CD4-positive, alpha-beta T cell treated with Interleukin-2 at 100 ng/mL for 4 hours (primary cell): Measurements from ENCODE around the gene FLNB.

Source experiments
- DNase-seq: peaks from one replicate; pipeline ENCODE4 v3.0.0-alpha.2; 2020; ENCODE audit warnings: low spot score

Gene FLNB

DNA sequence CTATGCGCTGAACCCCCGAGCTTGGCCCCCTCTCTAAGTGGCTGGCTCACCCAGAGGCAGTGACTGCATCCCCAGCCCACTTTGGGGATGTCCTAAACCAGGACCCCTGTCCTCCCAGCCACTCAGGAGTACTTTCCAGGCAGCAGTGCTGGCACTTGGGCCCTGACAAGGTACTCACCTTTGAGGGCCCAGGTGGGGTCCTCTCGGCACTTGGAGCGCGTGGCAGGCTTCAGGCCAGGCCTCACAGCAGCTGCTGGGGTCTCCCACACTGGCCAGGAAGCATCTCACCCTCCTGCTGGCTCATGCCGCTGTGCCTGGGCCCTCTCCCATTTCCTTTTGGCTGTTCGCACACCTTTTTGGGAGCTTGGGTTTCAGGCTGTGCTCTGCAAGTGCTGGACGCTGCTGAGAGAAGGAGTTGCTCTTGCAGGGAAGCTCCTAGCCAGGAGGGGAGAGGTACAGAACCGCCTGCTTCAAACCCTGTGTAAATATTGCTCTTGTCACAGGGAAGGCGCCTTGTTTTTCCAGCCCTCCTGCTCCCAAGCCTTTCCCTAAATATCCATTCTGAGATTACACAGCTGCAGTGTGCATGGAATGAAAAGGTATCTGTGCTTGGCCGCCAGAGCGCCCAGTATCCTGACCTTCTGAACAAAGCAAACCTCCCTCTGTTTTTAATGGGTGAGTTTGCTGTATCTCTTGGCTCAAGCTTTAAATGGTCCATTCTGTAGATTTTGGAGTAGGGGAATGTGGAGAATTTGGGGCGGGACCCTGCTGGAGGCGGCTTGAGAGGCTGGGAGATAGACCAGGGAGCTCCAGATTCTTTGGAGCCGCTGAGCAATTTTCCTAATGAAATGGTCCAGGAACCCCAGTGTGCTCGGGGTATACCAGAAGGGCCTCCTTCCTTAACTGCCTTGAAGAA lies 156.9 kb downstream of the FLNB start:
- no peak for DNase-seq

DNA sequence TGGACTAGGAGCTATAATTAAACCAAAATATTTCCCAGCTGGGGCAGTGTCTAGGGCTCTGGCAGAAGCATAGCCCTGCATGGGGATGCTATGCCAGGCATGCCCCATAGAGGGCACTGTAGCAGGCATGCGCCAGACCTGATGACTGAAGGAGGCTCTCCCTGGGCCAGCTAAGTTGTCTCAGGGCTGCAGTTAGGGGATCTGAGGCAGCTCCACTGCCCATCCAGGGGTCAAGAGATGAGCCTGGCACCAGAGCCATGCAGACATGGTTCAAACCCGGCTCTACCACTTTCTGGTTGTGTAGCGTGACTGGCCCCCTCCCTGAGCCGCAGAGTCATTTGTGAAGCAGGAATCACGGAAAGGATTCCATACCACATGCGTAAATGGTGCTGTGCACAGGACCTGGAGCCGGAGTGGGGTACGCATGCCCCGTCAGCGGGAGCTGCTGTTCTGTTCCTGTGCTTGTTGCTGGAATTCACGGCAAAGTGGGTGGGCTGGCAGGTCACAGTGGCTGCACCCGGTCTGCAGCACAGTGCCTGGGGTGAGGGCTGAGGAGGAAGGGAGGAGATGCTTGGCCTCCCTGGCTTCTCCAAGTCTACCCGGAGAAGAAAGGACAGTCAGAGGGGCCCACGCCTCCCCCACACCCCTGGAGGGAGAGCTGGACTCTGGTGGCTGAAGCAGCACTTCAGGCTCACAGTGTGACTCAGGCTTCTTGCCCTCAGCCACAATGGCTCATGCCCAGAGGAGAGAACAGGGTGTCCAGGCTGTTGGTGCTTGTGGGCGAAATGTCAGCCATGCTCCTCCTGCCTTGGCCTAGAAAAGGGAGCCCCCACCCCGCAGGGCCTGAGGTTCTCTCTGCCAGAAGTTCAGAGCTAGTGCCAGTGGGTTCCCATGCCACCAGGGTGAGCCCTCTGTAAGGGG lies 159.5 kb downstream of the FLNB start:
- peak; percentile 55 for DNase-seq

- no peak for DNase-seq
Observed at GRCh38 chr3:58168498-58168897, 160.3 kb downstream of the FLNB start.

GRCh38 chr3:58169371-58169770 lies 161.1 kb downstream of the FLNB start:
- no peak for DNase-seq

- no peak for DNase-seq
Observed at GRCh38 chr3:58170376-58170775, 162.2 kb downstream of the FLNB start.

- no peak for DNase-seq
Observed at GRCh38 chr3:58171126-58171525, 162.9 kb downstream of the FLNB start.

GRCh38 chr3:58173029-58173668 lies 164.9 kb downstream of the FLNB start:
- no peak for DNase-seq

DNA sequence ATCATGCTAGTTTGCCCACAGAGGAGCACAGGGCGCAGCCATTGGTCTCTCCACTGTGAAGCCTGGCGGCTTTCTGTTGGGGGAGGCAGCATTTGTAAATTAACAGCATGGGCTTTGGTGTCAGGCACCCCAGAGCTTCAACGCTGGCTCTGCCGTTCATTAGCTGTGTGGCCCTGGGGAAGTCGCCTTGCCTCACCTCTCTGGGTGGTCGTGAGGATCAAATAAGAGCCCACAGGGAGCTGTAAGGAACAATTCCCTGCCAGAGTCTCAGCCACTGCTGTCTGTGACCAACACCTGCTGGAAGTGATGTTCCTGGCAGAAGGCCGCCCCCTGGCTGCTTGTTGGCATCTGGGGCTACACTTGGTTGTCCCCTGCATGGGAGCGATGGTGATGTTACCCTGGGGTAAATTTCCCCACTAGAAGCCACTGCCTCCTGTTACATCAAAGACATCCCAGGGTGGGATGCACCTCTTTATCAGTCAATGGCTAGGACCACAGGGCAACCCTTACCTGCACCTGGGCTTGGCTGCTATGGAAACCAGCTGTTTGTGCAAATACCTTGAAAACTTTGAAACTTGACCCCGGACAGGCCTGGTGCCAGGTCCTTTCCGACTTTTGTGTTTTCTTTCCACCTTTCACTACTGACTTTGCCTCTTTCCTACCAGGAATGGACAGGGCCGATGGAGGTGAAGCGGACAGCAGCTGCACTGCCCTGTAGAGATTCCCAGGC lies 165.6 kb downstream of the FLNB start:
- peak; percentile 11 for DNase-seq

DNA sequence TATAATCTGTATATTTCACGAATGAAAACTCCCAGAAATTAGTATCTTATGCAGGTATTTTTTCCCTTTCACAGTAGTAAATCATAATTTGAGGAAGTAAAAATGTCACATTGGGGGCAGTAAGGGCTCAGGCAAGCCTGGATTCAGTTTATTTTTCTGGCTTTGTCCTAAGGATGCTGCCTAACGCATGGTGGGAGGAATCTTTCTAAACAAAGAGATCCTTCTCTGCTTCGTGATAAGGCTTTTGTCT lies 166.9 kb downstream of the FLNB start:
- no peak for DNase-seq

GRCh38 chr3:58175437-58176184 lies 167.4 kb downstream of the FLNB start:
- DNase-seq, result no peak

DNA sequence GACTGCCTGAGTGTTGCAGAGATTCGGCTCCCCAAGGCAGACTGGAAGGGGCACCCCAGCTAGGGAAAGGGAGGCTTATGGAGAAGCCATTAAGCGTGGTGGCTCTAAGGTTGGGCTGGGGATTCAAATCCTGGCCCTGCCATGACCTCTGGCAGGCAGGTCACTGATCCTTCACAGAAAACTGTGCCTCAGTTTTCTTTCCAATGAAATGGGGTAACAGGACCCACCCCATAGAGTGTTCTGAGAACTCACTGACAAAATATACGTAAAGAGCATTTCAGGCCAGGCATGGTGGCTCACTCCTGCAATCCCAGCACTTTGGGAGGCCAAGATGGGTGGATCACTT lies 167.9 kb downstream of the FLNB start:
- DNase-seq, result no peak

GRCh38 chr3:58176827-58177489 lies 168.7 kb downstream of the FLNB start:
- no peak for DNase-seq

DNA sequence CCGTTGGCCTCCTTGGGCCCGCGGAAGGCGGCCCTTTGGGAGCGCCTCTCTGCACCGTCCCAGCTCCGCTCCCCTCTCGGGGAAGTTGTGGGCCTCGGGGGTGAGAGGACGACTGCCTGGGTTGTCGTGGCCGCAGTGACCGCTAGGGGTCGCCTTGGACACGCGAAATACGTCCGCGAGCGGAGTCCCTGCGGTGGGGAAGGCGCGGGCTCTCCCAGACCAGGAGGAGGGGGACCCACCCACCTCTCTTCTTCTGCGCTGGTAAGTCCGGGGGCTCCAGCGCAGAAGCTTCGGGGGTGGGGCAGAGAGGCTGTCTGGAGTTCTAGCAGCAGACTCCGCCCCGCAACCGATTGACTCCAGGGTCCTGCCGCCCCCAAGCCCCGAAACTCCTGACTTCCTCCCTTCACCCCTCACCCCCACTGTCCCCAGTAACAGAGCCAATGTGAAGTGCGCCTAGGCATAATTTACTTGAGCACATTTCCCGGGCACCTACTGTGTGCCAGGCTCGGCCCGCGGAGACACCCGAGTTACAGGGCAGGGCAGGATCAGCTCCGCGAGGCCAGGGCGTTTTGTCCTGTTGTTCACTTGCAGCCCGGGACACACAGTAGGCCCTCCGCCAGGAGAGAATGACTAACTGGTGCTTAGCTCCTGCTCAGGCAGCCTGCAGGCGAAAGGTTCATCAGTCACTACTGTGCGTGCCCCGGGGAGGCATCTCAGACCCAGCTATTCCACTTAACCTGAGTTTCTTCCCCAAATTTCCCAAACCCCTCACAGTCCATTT lies 169.7 kb downstream of the FLNB start:
- peak; percentile 89 for DNase-seq

DNA sequence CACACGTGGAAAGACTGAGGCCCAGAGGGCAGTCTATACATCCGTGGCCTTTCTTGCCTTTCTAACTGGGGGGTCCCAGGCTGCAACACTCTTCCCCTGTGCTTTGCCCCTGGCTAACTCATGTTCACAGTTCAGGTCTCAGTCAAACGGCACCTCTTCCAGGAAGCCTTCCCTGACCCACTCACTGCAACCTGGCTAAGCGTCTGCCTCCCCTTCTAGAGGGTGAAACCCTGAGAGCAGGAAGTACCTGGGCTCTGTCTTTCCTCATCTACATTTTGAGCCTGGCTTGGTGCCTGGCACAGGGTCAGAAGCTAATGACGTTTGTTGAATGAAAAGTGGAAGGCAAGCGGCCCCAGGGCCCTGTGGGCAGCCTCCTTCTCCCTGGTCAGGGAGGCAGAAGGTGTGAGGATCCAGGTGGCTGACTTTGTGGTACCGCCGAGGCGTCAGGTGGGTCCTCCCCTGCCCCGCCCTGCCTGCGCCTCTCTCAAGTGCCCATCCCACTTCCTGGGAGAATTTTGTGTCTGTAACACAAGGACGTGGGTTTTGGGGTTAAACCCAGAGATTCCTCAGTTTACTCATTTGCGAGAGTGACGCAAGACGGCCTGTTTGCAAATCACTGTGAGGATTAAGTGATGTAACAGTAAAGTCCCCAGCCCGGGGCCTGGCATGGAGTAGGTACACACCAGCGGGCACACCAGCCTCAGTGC lies 170.5 kb downstream of the FLNB start:
- no peak for DNase-seq

DNA sequence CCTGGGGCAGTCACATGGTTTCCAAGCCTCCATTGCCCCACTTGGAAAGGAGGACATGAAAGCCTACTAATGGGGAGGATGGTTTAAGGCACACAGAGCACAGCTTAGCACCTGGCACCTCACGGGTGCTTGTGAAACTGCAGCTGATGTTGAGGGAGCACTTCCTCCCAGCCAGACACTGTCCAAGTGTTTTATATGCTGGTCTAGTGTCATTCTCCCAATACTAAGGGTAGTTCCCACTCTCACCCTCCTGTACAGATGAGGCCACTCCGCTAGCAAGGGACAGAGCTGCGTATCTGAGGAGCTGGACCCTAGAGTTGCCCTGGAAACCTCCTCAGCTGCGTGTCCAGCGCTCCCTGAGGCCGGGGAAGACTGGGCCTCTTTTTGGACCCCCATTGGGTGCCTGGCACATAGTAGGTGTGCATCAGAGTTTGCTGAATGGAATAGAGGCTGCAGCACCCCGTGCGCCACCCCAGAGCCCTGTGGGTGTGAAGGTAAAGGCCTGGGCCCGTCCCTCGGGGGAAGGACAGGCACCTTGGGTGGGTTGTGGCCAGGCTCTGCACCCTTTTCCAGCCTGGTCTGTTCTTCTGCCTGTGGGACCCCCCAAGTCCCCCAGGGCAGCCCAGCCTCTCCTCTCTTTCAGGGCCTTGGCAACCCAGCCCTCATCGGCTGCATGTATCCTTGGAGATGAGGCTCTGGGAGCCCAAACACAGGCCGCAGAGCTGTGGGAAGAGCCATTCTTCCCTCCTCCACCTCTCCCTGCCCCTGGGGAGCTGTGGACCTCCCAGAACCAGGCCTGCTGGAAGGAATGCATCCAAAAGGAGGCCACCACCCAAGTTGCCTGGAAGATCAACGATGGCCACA lies 171.2 kb downstream of the FLNB start:
- DNase-seq, result no peak

GRCh38 chr3:58180099-58180880 lies 172.1 kb downstream of the FLNB start:
- no peak for DNase-seq

DNA sequence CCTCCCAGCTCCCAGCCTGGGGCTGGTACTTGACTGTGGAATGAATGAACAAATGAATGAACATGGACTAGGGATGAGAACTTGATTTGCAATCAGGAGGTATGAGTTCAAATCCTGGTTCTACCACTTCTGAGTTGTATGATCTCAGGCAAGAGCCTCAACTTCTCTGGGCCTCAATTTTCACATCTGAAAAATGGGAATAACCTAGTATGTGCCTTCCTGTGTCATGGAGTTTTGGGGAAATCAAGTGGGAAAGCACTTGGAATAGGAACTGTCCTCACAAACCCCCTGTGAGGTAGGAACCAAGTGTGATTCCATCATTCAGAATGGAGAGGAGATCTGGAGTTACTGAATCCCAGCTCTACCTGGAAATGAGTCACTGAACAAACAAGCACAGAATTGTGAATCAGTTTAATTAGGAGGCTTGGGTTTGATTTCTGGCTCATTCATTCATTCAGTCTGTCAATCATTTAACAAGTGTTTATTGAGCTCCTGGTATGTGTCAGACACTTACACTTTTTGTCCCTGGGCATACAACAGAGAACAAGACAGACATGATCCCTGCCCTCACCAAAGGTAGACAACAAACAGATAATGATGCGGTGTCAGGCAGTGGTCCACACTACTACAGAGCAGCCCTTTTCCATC lies 172.8 kb downstream of the FLNB start:
- DNase-seq, result no peak
